Gastrocnemius medialis (tissue), 4 donors: ENCODE data around the gene GPRIN1.

Source experiments
- CTCF ChIP-seq, 5 experiments: fragments of 450-650 bp in 3 of 5; fragments of 200-600 bp in 2 of 5; sonication (generic) in 2 of 5; IDR thresholded peaks in 4 of 5; conservative IDR thresholded peaks in 1 of 5; 1 replicate in 4 of 5; 2 replicates in 1 of 5; pipeline ENCODE4 v1.5.1; 2016 to 2019; ENCODE audit warnings: antibody characterized with exemption in 5 of 5, mild to moderate bottlenecking in 3 of 5, moderate library complexity in 3 of 5
- POLR2A ChIP-seq, 2 donors: fragments of 450-650 bp; IDR thresholded peaks; one replicate each; pipeline ENCODE4 v1.6.1; 2017; ENCODE audit warnings: antibody characterized with exemption in 2 of 2, mild to moderate bottlenecking in 2 of 2, moderate library complexity in 2 of 2

DNA sequence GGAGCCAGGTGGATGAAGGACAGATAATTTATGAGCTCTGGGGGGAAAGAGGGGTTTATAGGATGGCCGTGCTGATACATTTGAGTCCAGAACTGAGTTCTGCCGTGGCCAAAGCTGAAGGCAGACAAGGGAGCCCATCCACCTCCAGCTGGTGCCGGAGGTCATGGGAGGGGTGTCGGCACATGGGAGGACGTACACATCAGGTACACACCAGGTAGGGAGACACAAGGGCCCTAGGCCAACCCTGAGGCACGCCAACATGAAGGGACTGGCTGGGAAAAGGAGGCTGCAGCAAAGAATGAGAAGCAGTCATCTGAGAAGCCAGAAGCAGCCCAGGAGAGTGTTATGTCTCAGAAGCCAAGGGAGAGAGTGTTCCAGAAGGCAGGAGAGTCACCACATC, 2.1 kb upstream of the GPRIN1 start:
- TF ChIP-seq CTCF (IDR thresholded peaks at IDR 0.05 in 4 of 5, conservative IDR thresholded peaks at IDR 0.05 in 1 of 5) = no peak
- TF ChIP-seq POLR2A (IDR thresholded peaks at IDR 0.05) = no peak
